GM13977 (cell line): Measurements from ENCODE around the gene ABCB4.
A peak's percentile ranks its signal among the peaks of the same experiment; 100 is the strongest.

Experiments
- DNase-seq: peaks from one replicate; pipeline ENCODE4 v3.0.0; 2012; ENCODE audit warnings: low spot score
- CTCF ChIP-seq: IDR thresholded peaks from 2 replicates; pipeline ENCODE4 v1.5.1; 2012; ENCODE audit warnings: mild to moderate bottlenecking, control low read depth; ENCODE audit not compliant: insufficient read depth; ENCODE audit errors: extremely low read depth, missing control alignments
- in situ Hi-C: fragments of 300-500 bp; cut with MboI; formaldehyde crosslinking; loops from one replicate; pipeline ENCODE4 v1.12.0; 2022; ENCODE audit warnings: low sequenced_read_pairs, low pct_unique_long_range_greater_than_20kb, mixed read lengths, inconsistent platforms; ENCODE audit not compliant: unreplicated experiment

Gene ABCB4

DNA sequence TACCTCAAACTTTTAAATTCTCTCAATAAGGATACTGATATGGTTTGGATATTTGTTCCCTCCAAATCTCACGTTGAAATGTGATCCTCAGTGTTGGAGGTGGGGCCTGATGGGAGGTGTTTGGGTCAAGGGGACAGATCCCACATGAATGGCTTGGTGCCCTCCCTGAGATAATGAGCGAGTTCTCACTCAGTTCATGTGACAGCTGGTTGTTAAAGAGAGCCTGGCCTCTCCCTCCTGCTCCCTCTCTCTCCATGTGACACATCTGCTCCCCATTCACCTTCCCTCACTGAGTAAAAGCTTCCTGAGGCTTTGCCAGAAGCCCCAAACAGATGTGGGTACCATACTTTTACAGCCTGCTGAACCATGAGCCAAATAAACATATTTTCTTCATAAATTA, 19.2 kb downstream of the ABCB4 start:
- no peak for DNase-seq
- TF ChIP-seq CTCF: no peak
- in situ Hi-C loops: no loop called here

GRCh38 chr7:87452279-87452678, 23.2 kb downstream of the ABCB4 start:
- in situ Hi-C loops: no loop called here
- no peak for DNase-seq

GRCh38 chr7:87451187-87451586, 24.3 kb downstream of the ABCB4 start:
- in situ Hi-C loops: no loop called here
- DNase-seq: no peak
- TF ChIP-seq CTCF: no peak

More at GRCh38 chr7:87452279-87452678, 23.2 kb downstream of the ABCB4 start:
- TF ChIP-seq CTCF: no peak

DNA sequence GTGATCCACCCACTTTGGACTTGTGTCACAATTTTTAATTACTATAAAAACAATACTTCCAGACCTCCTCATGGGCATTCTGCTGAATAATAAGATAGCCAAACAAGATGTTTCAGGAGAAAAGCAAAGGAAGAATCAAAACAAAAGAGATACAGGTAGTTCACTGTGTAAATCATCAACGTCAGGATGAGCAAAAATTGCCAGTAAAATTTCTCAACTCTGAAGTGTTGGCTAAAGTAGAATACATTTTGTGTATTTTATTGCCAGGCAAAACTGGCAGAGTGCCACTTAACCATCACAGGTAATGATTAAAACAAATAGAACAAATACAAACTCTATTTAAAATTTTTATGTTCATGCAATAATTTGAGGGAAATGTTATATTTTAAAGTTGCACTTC, 24.8 kb downstream of the ABCB4 start:
- no peak for DNase-seq
- TF ChIP-seq CTCF: no peak
- in situ Hi-C loops: no loop called here

GRCh38 chr7:87448388-87448787, 27.1 kb downstream of the ABCB4 start:
- TF ChIP-seq CTCF: no peak
- DNase-seq: no peak
- in situ Hi-C loops: no loop called here

- in situ Hi-C loops: no loop called here
- no peak for DNase-seq
- no peak for TF ChIP-seq CTCF
Measured at GRCh38 chr7:87447116-87447635, 28.3 kb downstream of the ABCB4 start.

DNA sequence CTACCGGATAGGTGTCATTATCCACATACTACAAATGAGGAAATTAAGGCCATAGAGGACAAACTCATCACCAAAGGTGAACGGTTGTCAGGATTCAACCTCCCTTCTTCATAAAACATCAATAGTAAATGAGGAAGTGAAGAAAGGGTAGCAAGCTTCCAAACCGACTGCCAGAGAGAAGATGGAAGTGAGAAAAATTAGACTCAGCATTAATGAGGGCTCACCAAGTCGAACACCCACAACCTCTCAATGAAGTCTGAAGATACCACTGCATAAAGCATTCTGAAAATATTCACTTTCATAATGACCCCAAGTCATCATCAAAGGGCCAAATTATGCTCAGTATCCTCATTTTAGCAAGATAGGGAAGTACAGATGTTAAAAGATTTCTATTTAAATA, 29.6 kb downstream of the ABCB4 start:
- TF ChIP-seq CTCF: no peak
- in situ Hi-C loops: no loop called here
- peak; percentile 24 for DNase-seq
